ENCODE results near the gene ZNF77. TPM values are rescaled to one million over a fixed set of nuclear protein-coding genes. Genes with fewer than 3 reads are reported as not detected.

ZNF77 gene
- total RNA-seq, 1 donor from 2014 or later: 4.1 TPM

- Mint-ChIP-seq H3K9me3 (ENCODE audit: low read depth) (no peaks in the 10 kb centered on the region), H3K36me3 (ENCODE audit: low read depth) (no peaks in the 10 kb centered on the region), H3K27ac (ENCODE audit: unreplicated experiment) (no peak overlapping the region), H3K27me3 (ENCODE audit: low read depth) (peaks cover 7% of the 10 kb centered on the region), H3K4me1 (ENCODE audit: low read depth) (peaks cover 14% of the 10 kb centered on the region), H3K4me3 (ENCODE audit: unreplicated experiment) (no peak overlapping the region)
- no peak for DNase-seq (ENCODE audit: low spot score)
- no peak for TF ChIP-seq CTCF (IDR thresholded peaks at IDR 0.05)
Observed at GRCh38 chr19:2988568-2988967, 43.8 kb upstream of the ZNF77 start.

GRCh38 chr19:2987797-2988196 lies 43.0 kb upstream of the ZNF77 start:
- Mint-ChIP-seq H3K4me1 (ENCODE audit: low read depth) (peaks cover 22% of the 10 kb centered on the region), H3K27me3 (ENCODE audit: low read depth) (peaks cover 6% of the 10 kb centered on the region)

GRCh38 chr19:2986951-2987524 lies 42.3 kb upstream of the ZNF77 start:
- Mint-ChIP-seq H3K36me3 (ENCODE audit: low read depth) (no peaks in the 10 kb centered on the region), H3K27ac (ENCODE audit: unreplicated experiment) (no peak overlapping the region), H3K4me3 (ENCODE audit: unreplicated experiment) (no peak overlapping the region), H3K4me1 (ENCODE audit: low read depth) (peaks cover 27% of the 10 kb centered on the region), H3K9me3 (ENCODE audit: low read depth) (no peaks in the 10 kb centered on the region), H3K27me3 (ENCODE audit: low read depth) (peaks cover 6% of the 10 kb centered on the region)
- TF ChIP-seq CTCF (IDR thresholded peaks at IDR 0.05): no peak
- DNase-seq (ENCODE audit: low spot score): no peak

More at GRCh38 chr19:2987797-2988196, 43.0 kb upstream of the ZNF77 start:
- no peak overlapping the region for H3K4me3 Mint-ChIP-seq (ENCODE audit: unreplicated experiment)
- DNase-seq (ENCODE audit: low spot score): no peak
- no peaks in the 10 kb centered on the region for H3K9me3 Mint-ChIP-seq (ENCODE audit: low read depth)
- TF ChIP-seq CTCF (IDR thresholded peaks at IDR 0.05): no peak
- H3K36me3 Mint-ChIP-seq (ENCODE audit: low read depth): no peaks in the 10 kb centered on the region
- H3K27ac Mint-ChIP-seq (ENCODE audit: unreplicated experiment): no peak overlapping the region

- no peak for DNase-seq (ENCODE audit: low spot score)
- Mint-ChIP-seq H3K27me3 (ENCODE audit: low read depth) (peaks cover 6% of the 10 kb centered on the region), H3K4me1 (ENCODE audit: low read depth) (peaks cover 31% of the 10 kb centered on the region), H3K4me3 (ENCODE audit: unreplicated experiment) (peak overlapping the region; percentile 58), H3K27ac (ENCODE audit: unreplicated experiment) (peak overlapping the region; percentile 76), H3K36me3 (ENCODE audit: low read depth) (no peaks in the 10 kb centered on the region), H3K9me3 (ENCODE audit: low read depth) (no peaks in the 10 kb centered on the region)
- TF ChIP-seq CTCF (IDR thresholded peaks at IDR 0.05): no peak
Observed at GRCh38 chr19:2984215-2984528, 39.4 kb upstream of the ZNF77 start.

GRCh38 chr19:2983351-2984214 lies 38.8 kb upstream of the ZNF77 start:
- DNase-seq (ENCODE audit: low spot score): no peak
- peak overlapping the region; percentile 58 for H3K4me3 Mint-ChIP-seq (ENCODE audit: unreplicated experiment)
- no peaks in the 10 kb centered on the region for H3K36me3 Mint-ChIP-seq (ENCODE audit: low read depth)
- TF ChIP-seq CTCF (IDR thresholded peaks at IDR 0.05): no peak
- peak overlapping the region; percentile 93 for H3K27ac Mint-ChIP-seq (ENCODE audit: unreplicated experiment)
- H3K9me3 Mint-ChIP-seq (ENCODE audit: low read depth): no peaks in the 10 kb centered on the region
- peaks cover 31% of the 10 kb centered on the region for H3K4me1 Mint-ChIP-seq (ENCODE audit: low read depth)
- peaks cover 6% of the 10 kb centered on the region for H3K27me3 Mint-ChIP-seq (ENCODE audit: low read depth)

Data from chondrocyte (in vitro differentiated cells).